ENCODE results near the gene TRNAU1AP. TPM values are rescaled to one million over a fixed set of nuclear protein-coding genes. Genes with fewer than 3 reads are reported as not detected.

Gene TRNAU1AP
- 17.7 and 21.5 TPM in 2 replicates for total RNA-seq (ENCODE audit: low replicate concordance)

DNA sequence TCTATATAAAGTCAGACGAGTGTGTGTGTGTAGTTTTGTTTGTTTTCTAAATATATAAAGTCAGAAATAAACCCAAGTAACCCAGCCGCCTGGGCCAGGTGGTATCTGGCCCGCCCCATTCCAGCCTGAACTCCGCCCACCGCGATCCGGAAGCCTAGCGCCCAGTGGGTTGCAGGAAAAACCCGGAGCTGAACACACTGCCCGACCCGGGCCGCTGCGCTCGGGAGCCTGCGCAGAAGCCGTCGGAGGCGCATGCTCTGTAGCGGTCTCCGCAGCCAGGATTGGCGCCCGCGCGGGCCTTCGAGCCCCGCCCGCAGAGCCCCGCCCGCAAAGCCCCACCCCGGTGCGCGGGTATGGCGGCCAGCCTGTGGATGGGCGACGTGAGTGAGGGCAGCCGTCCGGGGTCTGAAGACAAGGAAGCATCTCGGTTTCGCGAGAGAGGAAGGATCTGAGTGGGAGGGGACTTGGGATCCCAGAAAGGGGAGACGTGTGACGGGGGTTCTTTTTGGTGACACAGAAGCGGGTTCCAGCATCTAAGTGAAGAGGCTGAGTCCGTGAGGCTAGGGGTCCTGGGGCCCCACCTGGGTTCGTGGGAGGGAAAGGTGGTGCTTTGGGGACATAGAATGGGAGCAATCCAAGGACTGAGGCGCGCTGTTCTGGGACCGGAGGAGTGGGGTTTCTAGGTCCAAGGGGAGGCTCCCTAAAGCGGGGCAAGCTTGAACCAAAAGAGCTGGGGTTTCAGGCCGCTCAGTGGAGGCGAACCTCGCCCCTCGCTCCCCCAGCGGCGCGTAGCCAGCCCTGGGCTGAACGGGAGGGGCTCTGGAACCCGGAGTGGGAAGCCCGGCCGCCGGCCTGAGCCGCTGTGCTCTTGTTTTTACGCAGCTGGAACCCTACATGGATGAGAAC lies at the start of gene TRNAU1AP:
TRNAU1AP (plus strand) TSS at position 328 of the 906 bp plus-strand sequence; CDS start at position 354, 26 bp downstream.

GRCh38 chr1:28505406-28506187 lies 47.3 kb upstream of the TRNAU1AP start, which contains the start of gene RCC1:
Gene RCC1, plus strand, starts transcription at chr1:28506043. Its CDS starts 23,824 bp downstream, at chr1:28529867.

GRCh38 chr1:28591708-28592320 lies 38.9 kb downstream of the TRNAU1AP start, which contains the start of gene RAB42:
Gene RAB42, plus strand, starts transcription at chr1:28592265. Its CDS starts 247 bp downstream, at chr1:28592512.

Other genes starting within 250 kb of the TRNAU1AP start
- gene MED18, start 224.0 kb upstream of the TRNAU1AP start, total RNA-seq (ENCODE audit: low replicate concordance): 20.2 and 40.0 TPM in 2 replicates
- 1.9 and 4.3 TPM in 2 replicates for gene PHACTR4, start 183.3 kb upstream of the TRNAU1AP start, total RNA-seq (ENCODE audit: low replicate concordance)
- gene RCC1, start 47.0 kb upstream of the TRNAU1AP start, total RNA-seq (ENCODE audit: low replicate concordance): 35.1 and 52.5 TPM in 2 replicates
- gene RAB42, start 39.2 kb downstream of the TRNAU1AP start, total RNA-seq (ENCODE audit: low replicate concordance): 1.5 and 3.2 TPM in 2 replicates
- 54.5 and 65.8 TPM in 2 replicates for gene TAF12, start 90.0 kb downstream of the TRNAU1AP start, total RNA-seq (ENCODE audit: low replicate concordance)
- not detected in 2 replicates for gene RNU11, start 95.5 kb downstream of the TRNAU1AP start, total RNA-seq (ENCODE audit: low replicate concordance)
- 5.6 and 7.5 TPM in 2 replicates for gene GMEB1, start 115.7 kb downstream of the TRNAU1AP start, total RNA-seq (ENCODE audit: low replicate concordance)
- 37.4 and 46.9 TPM in 2 replicates for gene YTHDF2, start 183.9 kb downstream of the TRNAU1AP start, total RNA-seq (ENCODE audit: low replicate concordance)

Measured in smooth muscle cell of the coronary artery (primary cell).